GM15510 (cell line): ENCODE measurements around the gene MAD1L1.

Experiments
- POLR2A ChIP-seq: IDR thresholded peaks from 3 replicates; pipeline ENCODE4 v1.6.1; 2011; ENCODE audit warnings: borderline replicate concordance; ENCODE audit not compliant: insufficient read length; ENCODE audit errors: extremely low read depth

Gene MAD1L1

GRCh38 chr7:2081526-2082135 is 151.1 kb downstream of the MAD1L1 start:
- TF ChIP-seq POLR2A: no peak

GRCh38 chr7:2080477-2080876 is 152.3 kb downstream of the MAD1L1 start:
- no peak for TF ChIP-seq POLR2A

- no peak for TF ChIP-seq POLR2A
Measured at GRCh38 chr7:2080060-2080387, 152.7 kb downstream of the MAD1L1 start.

- no peak for TF ChIP-seq POLR2A
Measured at GRCh38 chr7:2079332-2080059, 153.2 kb downstream of the MAD1L1 start.

GRCh38 chr7:2078899-2079298 is 153.8 kb downstream of the MAD1L1 start:
- TF ChIP-seq POLR2A: no peak

- TF ChIP-seq POLR2A: no peak
Measured at GRCh38 chr7:2076649-2077064, 156.1 kb downstream of the MAD1L1 start.

GRCh38 chr7:2075811-2076210 is 156.9 kb downstream of the MAD1L1 start:
- no peak for TF ChIP-seq POLR2A

GRCh38 chr7:2074691-2075090 is 158.1 kb downstream of the MAD1L1 start:
- TF ChIP-seq POLR2A: no peak

- no peak for TF ChIP-seq POLR2A
Measured at GRCh38 chr7:2072798-2073197, 159.9 kb downstream of the MAD1L1 start.

- TF ChIP-seq POLR2A: no peak
Measured at GRCh38 chr7:2072042-2072441, 160.7 kb downstream of the MAD1L1 start.

GRCh38 chr7:2071133-2071832 is 161.5 kb downstream of the MAD1L1 start:
- TF ChIP-seq POLR2A: no peak

GRCh38 chr7:2070151-2070763 is 162.5 kb downstream of the MAD1L1 start:
- no peak for TF ChIP-seq POLR2A

- no peak for TF ChIP-seq POLR2A
Measured at GRCh38 chr7:2069472-2069860, 163.3 kb downstream of the MAD1L1 start.

- no peak for TF ChIP-seq POLR2A
Measured at GRCh38 chr7:2068693-2069471, 163.9 kb downstream of the MAD1L1 start.
